Muscle of leg (tissue), 11 donors: ENCODE results near the gene SKP2. TPM values are rescaled to one million over a fixed set of nuclear protein-coding genes. Genes with fewer than 3 reads are reported as not detected.

ENCODE experiments used
- DNase-seq: peaks from one replicate; pipeline ENCODE4 v3.0.0; 2013
- H3K27ac ChIP-seq: one replicate; pipeline ENCODE4 v1.5.1; 2013; ENCODE audit warnings: mild to moderate bottlenecking, low read length, control low read depth
- H3K27me3 ChIP-seq: one replicate; pipeline ENCODE4 v1.6.1; 2013; ENCODE audit warnings: low read length; ENCODE audit not compliant: control insufficient read depth, insufficient read depth
- H3K36me3 ChIP-seq: one replicate; pipeline ENCODE4 v1.6.1; 2013; ENCODE audit warnings: low read length; ENCODE audit not compliant: control insufficient read depth, insufficient read depth
- H3K4me1 ChIP-seq: one replicate; pipeline ENCODE4 v1.6.1; 2013; ENCODE audit warnings: low read length; ENCODE audit not compliant: control insufficient read depth, insufficient read depth
- H3K4me3 ChIP-seq: one replicate; pipeline ENCODE4 v1.5.1; 2013; ENCODE audit warnings: low read length, control low read depth
- H3K9me3 ChIP-seq: replicated peaks from 2 replicates; pipeline ENCODE4 v1.6.1; 2013; ENCODE audit warnings: low read depth, low read length; ENCODE audit not compliant: control insufficient read depth
- WGBS: methylation state at CpG from one replicate; pipeline ENCODE4 v1.1.5; 2013; ENCODE audit warnings: missing lambda C conversion rate; ENCODE audit not compliant: insufficient coverage; 5-methylcytosine and 5-hydroxymethylcytosine counted together
- polyA plus RNA-seq, 8 donors: library from polyadenylated mRNA; unstranded; fragments of 120-200 nt; gene quantifications; one replicate each; pipeline versions ENCODE4 v1.2.1 to v1.2.3, GENCODE V29; 2013; ENCODE audit warnings: inconsistent platforms in 1 of 8, low replicate concordance in 1 of 8; ENCODE audit not compliant: insufficient read length in 8 of 8, insufficient read depth in 1 of 8
- total RNA-seq: library from RNA; stranded (reverse); fragments of 120-200 nt; gene quantifications from one replicate; pipeline ENCODE4 v1.2.4, GENCODE V29; 2013

SKP2 gene
- total and polyA plus RNA-seq, 9 donors = 44.9 to 76.6 (median 52.5) TPM

- H3K27me3 ChIP-seq = no peaks in the 10 kb centered on the region
- no peak for DNase-seq
- H3K36me3 ChIP-seq = peaks cover 48% of the 10 kb centered on the region
- peaks cover 49% of the 10 kb centered on the region for H3K4me1 ChIP-seq
- peak overlapping the region; percentile 21 for H3K4me3 ChIP-seq
- H3K27ac ChIP-seq = peak overlapping the region; percentile 77
- WGBS = no CpG with 5 or more reads among the region's 7 CpGs
- H3K9me3 ChIP-seq = no peaks in the 10 kb centered on the region
Measured at GRCh38 chr5:36155291-36155690, 3.4 kb downstream of the SKP2 start.

GRCh38 chr5:36156121-36156601, 4.2 kb downstream of the SKP2 start:
- H3K36me3 ChIP-seq = peaks cover 54% of the 10 kb centered on the region

GRCh38 chr5:36156619-36157018, 4.7 kb downstream of the SKP2 start:
- peaks cover 59% of the 10 kb centered on the region for H3K36me3 ChIP-seq
- peaks cover 51% of the 10 kb centered on the region for H3K4me1 ChIP-seq
- no peaks in the 10 kb centered on the region for H3K9me3 ChIP-seq
- no peaks in the 10 kb centered on the region for H3K27me3 ChIP-seq
- peak; percentile 51 for DNase-seq
- no peak overlapping the region for H3K4me3 ChIP-seq
- no CpG with 5 or more reads among the region's 1 CpG for WGBS
- peak overlapping the region; percentile 77 for H3K27ac ChIP-seq

More at GRCh38 chr5:36156121-36156601, 4.2 kb downstream of the SKP2 start:
- Histone ChIP-seq H3K4me1 (peaks cover 51% of the 10 kb centered on the region), H3K27ac (peak overlapping the region; percentile 77), H3K9me3 (no peaks in the 10 kb centered on the region), H3K4me3 (no peak overlapping the region), H3K27me3 (no peaks in the 10 kb centered on the region)
- DNase-seq = peak; percentile 89
- 24% methylated on average over 3 of the region's 4 CpGs for WGBS

GRCh38 chr5:36158144-36158543, 6.2 kb downstream of the SKP2 start:
- H3K36me3 ChIP-seq = peaks cover 73% of the 10 kb centered on the region
- peak; percentile 81 for DNase-seq
- H3K4me1 ChIP-seq = peaks cover 47% of the 10 kb centered on the region
- 40% methylated on average over 1 of the region's 2 CpGs for WGBS
- peak overlapping the region; percentile 77 for H3K27ac ChIP-seq
- H3K4me3 ChIP-seq = no peak overlapping the region
- H3K27me3 ChIP-seq = no peaks in the 10 kb centered on the region
- H3K9me3 ChIP-seq = no peaks in the 10 kb centered on the region

- H3K27ac ChIP-seq = no peak overlapping the region
- H3K27me3 ChIP-seq = no peaks in the 10 kb centered on the region
- H3K36me3 ChIP-seq = peaks cover 68% of the 10 kb centered on the region
- WGBS = 100% methylated on average over 1 of the region's 3 CpGs
- no peak overlapping the region for H3K4me3 ChIP-seq
- no peak for DNase-seq
- peaks cover 44% of the 10 kb centered on the region for H3K4me1 ChIP-seq
- no peaks in the 10 kb centered on the region for H3K9me3 ChIP-seq
Measured at GRCh38 chr5:36160617-36161016, 8.7 kb downstream of the SKP2 start.

GRCh38 chr5:36161361-36161760, 9.4 kb downstream of the SKP2 start:
- H3K9me3 ChIP-seq = no peaks in the 10 kb centered on the region
- H3K4me3 ChIP-seq = no peak overlapping the region
- WGBS = 78% methylated on average over 1 of the region's 4 CpGs
- peaks cover 66% of the 10 kb centered on the region for H3K36me3 ChIP-seq
- DNase-seq = no peak
- H3K27ac ChIP-seq = no peak overlapping the region
- no peaks in the 10 kb centered on the region for H3K27me3 ChIP-seq
- H3K4me1 ChIP-seq = peaks cover 38% of the 10 kb centered on the region

- Histone ChIP-seq H3K4me1 (peaks cover 30% of the 10 kb centered on the region), H3K27me3 (no peaks in the 10 kb centered on the region), H3K36me3 (peaks cover 72% of the 10 kb centered on the region), H3K27ac (no peak overlapping the region), H3K9me3 (no peaks in the 10 kb centered on the region), H3K4me3 (no peak overlapping the region)
- 100% methylated on average over 1 of the region's 9 CpGs for WGBS
- no peak for DNase-seq
Measured at GRCh38 chr5:36162810-36163486, 11.0 kb downstream of the SKP2 start.

GRCh38 chr5:36164461-36164860, 12.6 kb downstream of the SKP2 start:
- no peak overlapping the region for H3K4me3 ChIP-seq
- no peaks in the 10 kb centered on the region for H3K9me3 ChIP-seq
- peaks cover 16% of the 10 kb centered on the region for H3K4me1 ChIP-seq
- no CpG with 5 or more reads among the region's 4 CpGs for WGBS
- no peak for DNase-seq
- peaks cover 73% of the 10 kb centered on the region for H3K36me3 ChIP-seq
- H3K27ac ChIP-seq = no peak overlapping the region
- no peaks in the 10 kb centered on the region for H3K27me3 ChIP-seq

- peaks cover 55% of the 10 kb centered on the region for H3K36me3 ChIP-seq
- H3K4me1 ChIP-seq = peaks cover 6% of the 10 kb centered on the region
Measured at GRCh38 chr5:36168737-36169136, 16.8 kb downstream of the SKP2 start.

GRCh38 chr5:36170832-36171424, 19.0 kb downstream of the SKP2 start:
- DNase-seq = peak; percentile 38
- Histone ChIP-seq H3K36me3 (peaks cover 60% of the 10 kb centered on the region), H3K4me3 (no peak overlapping the region), H3K9me3 (no peaks in the 10 kb centered on the region), H3K4me1 (no peaks in the 10 kb centered on the region), H3K27me3 (no peaks in the 10 kb centered on the region), H3K27ac (no peak overlapping the region)
- no CpG with 5 or more reads among the region's 5 CpGs for WGBS

More at GRCh38 chr5:36168737-36169136, 16.8 kb downstream of the SKP2 start:
- H3K27ac ChIP-seq = no peak overlapping the region
- no peak for DNase-seq
- H3K27me3 ChIP-seq = no peaks in the 10 kb centered on the region
- WGBS = 94% methylated on average over 4 of the region's 4 CpGs
- H3K4me3 ChIP-seq = no peak overlapping the region
- H3K9me3 ChIP-seq = no peaks in the 10 kb centered on the region
